BJ (cell line): ENCODE data around the gene MOK. TPM values are rescaled to one million over a fixed set of nuclear protein-coding genes. Genes with fewer than 3 reads are reported as not detected.

Experiments used
- CTCF ChIA-PET: fragments of 350-600 bp; formaldehyde crosslinking; extraction: SDS; loops from one replicate; lab custom pipeline; 2021; ENCODE audit warnings: antibody characterized with exemption, inconsistent platforms; lab: Yijun Ruan, JAX
- POLR2A ChIA-PET: fragments of 300-600 bp; sonication (Branson Sonifier 250); formaldehyde crosslinking; extraction: SDS; loops from one replicate; lab custom pipeline; 2021; ENCODE audit warnings: antibody characterized with exemption; lab: Charles Lee
- DNase-seq: peaks from one replicate; pipeline ENCODE4 v3.0.0-alpha.2; 2011; ENCODE audit warnings: low read depth
- H3K27me3 ChIP-seq: 2 replicates; pipeline ENCODE4 v1.6.0; 2011; ENCODE audit warnings: low read length; ENCODE audit not compliant: control insufficient read depth, insufficient read depth
- H3K36me3 ChIP-seq: 2 replicates; pipeline ENCODE4 v1.5.1; 2011; ENCODE audit warnings: low read length; ENCODE audit not compliant: control insufficient read depth, insufficient read depth
- H3K4me3 ChIP-seq: 2 replicates; pipeline ENCODE4 v1.5.1; 2011; ENCODE audit warnings: low read depth, mild to moderate bottlenecking, control low read depth, low read length
- CTCF ChIP-seq: IDR thresholded peaks from 2 replicates; pipeline ENCODE4 v1.5.1; 2011; ENCODE audit warnings: low read depth, mild to moderate bottlenecking, control low read depth, inconsistent platforms, low read length, moderate library complexity; ENCODE audit not compliant: insufficient read depth
- polyA plus RNA-seq: library from polyadenylated mRNA; depleted of rRNA; stranded (reverse); fragments of >200 nt; gene quantifications from 2 replicates; pipeline ENCODE4 v1.2.3, GENCODE V29; 2011

Gene MOK
- polyA plus RNA-seq, 1 experiment: 26.0 TPM

GRCh38 chr14:102229071-102229738 lies 75.8 kb downstream of the MOK start:
- POLR2A ChIA-PET: no interaction called here
- peaks cover 9% of the 10 kb centered on the region for H3K36me3 ChIP-seq
- DNase-seq: no peak
- H3K4me3 ChIP-seq: no peak overlapping the region
- H3K27me3 ChIP-seq: no peaks in the 10 kb centered on the region
- TF ChIP-seq CTCF: no peak
- CTCF ChIA-PET: interaction anchor here (1.3 to 1.8 kb wide), 2 partner anchors 14 to 84 kb away, joined by 4 read pairs; no protein-coding TSS in a partner anchor

- DNase-seq: no peak
- Histone ChIP-seq H3K4me3 (no peak overlapping the region), H3K36me3 (peaks cover 11% of the 10 kb centered on the region), H3K27me3 (no peaks in the 10 kb centered on the region)
- no peak for TF ChIP-seq CTCF
- POLR2A ChIA-PET: no interaction called here
- CTCF ChIA-PET: interaction anchor here (1.2 to 1.5 kb wide), 3 partner anchors 10 to 87 kb away, joined by 3 to 4 read pairs (median 4); no protein-coding TSS in a partner anchor
These were observed 77.6 kb downstream of the MOK start for GRCh38 chr14:102227184-102227964.

DNA sequence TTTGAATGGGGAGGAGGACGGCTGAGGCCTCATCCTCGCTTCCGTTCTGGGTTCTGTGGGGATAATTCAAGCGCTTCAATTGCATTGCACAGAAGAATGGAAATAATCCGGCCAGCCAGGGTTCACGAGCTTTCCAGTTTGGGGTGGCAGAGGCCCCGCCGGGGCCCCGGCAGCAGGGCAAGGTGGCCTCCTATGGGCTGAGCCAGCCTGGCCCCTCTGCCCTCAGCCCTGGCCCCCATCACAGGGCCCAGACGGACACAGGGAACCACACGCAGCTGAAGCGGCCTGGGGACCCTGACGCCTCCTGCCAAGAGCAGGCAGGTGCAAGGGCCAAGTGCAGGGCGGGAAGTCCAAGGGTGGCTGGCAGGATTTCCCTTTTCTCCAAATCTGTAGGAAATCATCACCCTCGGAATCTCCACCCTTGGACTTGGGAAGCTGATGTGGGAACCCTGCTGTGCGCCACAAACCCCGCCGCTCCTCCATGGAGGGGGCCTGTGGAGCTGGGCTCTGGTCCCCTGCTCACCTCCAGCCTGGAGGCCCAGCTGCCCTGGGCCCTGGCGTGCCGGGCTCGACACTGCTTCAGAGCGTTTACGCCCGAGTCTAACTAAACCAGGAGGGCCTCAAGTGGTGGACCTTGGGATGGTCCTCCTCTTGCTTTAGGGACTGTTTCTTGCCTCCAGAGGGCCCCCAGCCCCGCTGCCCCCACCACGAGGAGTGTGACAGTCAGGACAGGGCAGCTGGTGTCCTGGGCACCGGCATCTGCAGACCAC lies 78.4 kb downstream of the MOK start:
- peaks cover 10% of the 10 kb centered on the region for H3K36me3 ChIP-seq
- CTCF ChIA-PET: interaction anchor here (1.2 to 1.5 kb wide), 2 partner anchors 11 to 82 kb away, joined by 3 to 4 read pairs; no protein-coding TSS in a partner anchor
- TF ChIP-seq CTCF: no peak

GRCh38 chr14:102225936-102226335 lies 79.0 kb downstream of the MOK start:
- no peaks in the 10 kb centered on the region for H3K27me3 ChIP-seq
- H3K36me3 ChIP-seq: peaks cover 9% of the 10 kb centered on the region
- no peak overlapping the region for H3K4me3 ChIP-seq
- no peak for DNase-seq
- CTCF ChIA-PET: interaction anchor here (1.5 kb wide), 1 partner anchor 11 kb away, joined by 4 read pairs; no protein-coding TSS in a partner anchor
- POLR2A ChIA-PET: no interaction called here
- no peak for TF ChIP-seq CTCF

More for the DNA sequence above, 78.4 kb downstream of the MOK start:
- Histone ChIP-seq H3K27me3 (no peaks in the 10 kb centered on the region), H3K4me3 (no peak overlapping the region)
- DNase-seq: no peak
- POLR2A ChIA-PET: no interaction called here
